H1 (cell line): ENCODE results near the gene EVC2. TPM values are rescaled to one million over a fixed set of nuclear protein-coding genes. Genes with fewer than 3 reads are reported as not detected.

Experiments used
- CHD7 ChIP-seq: fragments of 300-600 bp; sonication (generic); IDR thresholded peaks from 2 replicates; pipeline ENCODE4 v1.7.1; 2012; ENCODE audit warnings: low read length, moderate library complexity, mild to moderate bottlenecking, inconsistent platforms; ENCODE audit not compliant: insufficient replicate concordance
- CREB1 ChIP-seq: IDR thresholded peaks from 2 replicates; pipeline ENCODE4 v1.6.1; 2012; ENCODE audit warnings: inconsistent platforms
- MAX ChIP-seq: IDR thresholded peaks from 2 replicates; pipeline ENCODE4 v1.6.1; 2012; ENCODE audit warnings: inconsistent platforms
- POLR2AphosphoS5 ChIP-seq: IDR thresholded peaks from 2 replicates; pipeline ENCODE4 v1.6.1; 2011; ENCODE audit warnings: low read depth, low read length
- RAD21 ChIP-seq, 2 experiments: IDR thresholded peaks in 1 of 2; conservative IDR thresholded peaks in 1 of 2; 2 replicates each; pipeline ENCODE4 v1.6.1; 2011; ENCODE audit warnings: low read depth in 2 of 2, low read length in 2 of 2, improper control_type of control experiment in 1 of 2, inconsistent platforms in 1 of 2, mild to moderate bottlenecking in 1 of 2, moderate library complexity in 1 of 2
- TAF1 ChIP-seq: IDR thresholded peaks from 2 replicates; pipeline ENCODE4 v1.6.1; 2011; ENCODE audit warnings: mild to moderate bottlenecking, low read depth, low read length
- polyA plus RNA-seq, 7 experiments: library from polyadenylated mRNA; depleted of rRNA in 3 of 7; stranded (reverse) in 5 of 7; unstranded in 2 of 7; fragments of >200 nt in 5 of 7; fragments of 200-250 nt in 2 of 7; gene quantifications; 1 replicate in 5 of 7; 2 replicates in 1 of 7; 4 replicates in 1 of 7; pipeline versions ENCODE4 v1.2.1 to v1.2.3, GENCODE V29; 2011 to 2013; ENCODE audit warnings: missing spikeins in 2 of 7, mixed read lengths in 2 of 7
- total RNA-seq: library from RNA; stranded (reverse); fragmentation: NEBNext Ultra II Directional; extraction: Animal tissue kit (Norgen Biotek cat#: 25700); gene quantifications from 2 replicates; pipeline ENCODE4 v1.2.1, GENCODE V29; 2021

The EVC2 gene
- total and polyA plus RNA-seq, 2 of the 8 experiments (the other 6 are each of a cell fraction or from before 2014, with no cell fraction given) = 0.73 to 5.9 TPM

- TF ChIP-seq CHD7 (no peak), MAX (no peak), POLR2AphosphoS5 (no peak), CREB1 (no peak), RAD21 (IDR thresholded peaks at IDR 0.05 in 1 of 2, conservative IDR thresholded peaks at IDR 0.05 in 1 of 2; ENCODE audit: low read depth in 2 of 2, low read length in 2 of 2) (no peak), TAF1 (no peak)
Observed at GRCh38 chr4:5571646-5572045, 136.7 kb downstream of the EVC2 start (continued).
